ENCODE results near the gene YBX3. TPM values are rescaled to one million over a fixed set of nuclear protein-coding genes. Genes with fewer than 3 reads are reported as not detected.

YBX3 gene
- total and polyA plus RNA-seq, 2 of the 4 experiments (the other 2 are of a cell fraction) = 33.7 to 132 TPM

DNA sequence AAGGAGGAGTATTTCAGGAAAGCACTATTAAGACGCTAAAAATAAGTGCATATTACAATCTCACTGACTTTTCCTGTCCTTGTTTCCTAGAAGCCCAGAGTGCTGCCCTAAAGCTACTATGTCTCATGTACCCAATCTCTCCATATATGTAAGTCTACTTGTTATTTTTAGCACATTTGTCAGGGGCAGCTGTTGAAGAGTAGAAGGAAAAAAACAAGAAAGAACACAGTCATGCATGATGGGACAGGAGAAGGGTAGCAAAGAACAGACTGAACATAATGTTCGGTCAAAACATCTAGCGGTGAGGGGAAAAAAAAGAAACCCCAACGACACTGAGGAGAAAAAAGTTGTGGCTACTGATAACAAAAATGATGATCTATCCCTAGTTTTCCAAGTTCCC is 14.3 kb downstream of the YBX3 start:
- Histone ChIP-seq H3K23ac (ENCODE audit: low read depth, low read length) (no peak overlapping the region), H3K27me3 (ENCODE audit: control insufficient read depth, insufficient read depth, low read length) (no peaks in the 10 kb centered on the region), H3K9ac (ENCODE audit: low read depth, low read length) (no peak overlapping the region), H2BK20ac (ENCODE audit: low read depth, low read length) (no peak overlapping the region), H3K9me3 (ENCODE audit: control insufficient read depth, insufficient read depth, low read length) (no peaks in the 10 kb centered on the region), H4K5ac (ENCODE audit: low read depth, low read length) (no peak overlapping the region), H4K91ac (ENCODE audit: insufficient read depth, low read depth, low read length) (no peak overlapping the region), H2AK5ac (ENCODE audit: low read depth, low read length) (no peak overlapping the region), H3K56ac (ENCODE audit: extremely low read depth, insufficient read depth, low read length) (no peak overlapping the region), H4K20me1 (ENCODE audit: insufficient read depth, low read length) (peaks cover 4% of the 10 kb centered on the region; the same call in 1 of the 2 replicates), H3K4me1 (ENCODE audit: control insufficient read depth, insufficient read depth, low read length) (no peaks in the 10 kb centered on the region), H3K14ac (replicated peaks; ENCODE audit: low read depth, low read length) (no peak overlapping the region), H3K79me1 (ENCODE audit: low read depth in 1 of 2, low read length in 2 of 2) (peaks cover 13 to 33% of the 10 kb centered on the region in 2 experiments), H3K27ac (ENCODE audit: insufficient read depth, low read length) (no peak overlapping the region), H3K9me1 (ENCODE audit: insufficient read depth, low read length) (no peaks in the 10 kb centered on the region), H2AFZ (replicated peaks; ENCODE audit: low read length, poor library complexity) (no peak overlapping the region), H3K36me3 (ENCODE audit: control insufficient read depth, insufficient read depth, low read length) (peaks cover 32% of the 10 kb centered on the region), H2BK120ac (ENCODE audit: low read depth, low read length) (no peak overlapping the region), H2BK5ac (ENCODE audit: low read depth, low read length, poor library complexity, severe bottlenecking) (no peak overlapping the region), H3K4me2 (ENCODE audit: low read depth, low read length) (no peak overlapping the region), H3K4me3 (ENCODE audit: insufficient read depth, low read depth, low read length) (no peak overlapping the region), H3K18ac (ENCODE audit: low read depth, low read length) (no peak overlapping the region), H2BK15ac (ENCODE audit: low read depth, low read length) (no peak overlapping the region), H3K4ac (ENCODE audit: low read depth, low read length) (no peak overlapping the region), H2AK9ac (replicated peaks; ENCODE audit: low read depth, low read length, poor library complexity) (no peak overlapping the region), H4K8ac (ENCODE audit: low read depth in 2 of 2, low read length in 2 of 2) (no peak overlapping the region)
- CTCF ChIA-PET = interaction anchor here (1.4 kb wide), 1 partner anchor 10 kb away, joined by 3 read pairs; no protein-coding TSS in a partner anchor
- POLR2A ChIA-PET (ENCODE audit: unreplicated experiment) = no interaction called here
- ATAC-seq (ENCODE audit: low read depth) = no peak
- intact Hi-C loops (cut with micrococcal nuclease) = no loop called here
- dilution Hi-C loops (cut with HindIII; ENCODE audit: low sequenced_read_pairs, unreplicated experiment) = no loop called here
- WGBS, 2 experiments (ENCODE audit: extremely low coverage in 2 of 2, insufficient read length in 1 of 2) = no CpG with 5 or more reads among the region's 4 CpGs
- in situ Hi-C loops (cut with MboI; ENCODE audit: low sequenced_read_pairs) = no loop called here
- no TSS peak for BruUV-seq (replicated peaks)
- TF ChIP-seq CEBPB (IDR thresholded peaks at IDR 0.05; ENCODE audit: low read depth, low read length) (no peak), RFX5 (IDR thresholded peaks at IDR 0.05; ENCODE audit: low read depth, low read length) (no peak), MXI1 (IDR thresholded peaks at IDR 0.05; ENCODE audit: borderline replicate concordance, low read depth, low read length) (no peak), CHD1 (IDR thresholded peaks at IDR 0.05; ENCODE audit: low read depth, low read length) (no peak), RAD21 (IDR thresholded peaks at IDR 0.05; ENCODE audit: low read length) (no peak), BHLHE40 (IDR thresholded peaks at IDR 0.05; ENCODE audit: low read depth, low read length) (no peak), MAFK (IDR thresholded peaks at IDR 0.05; ENCODE audit: low read depth, low read length) (no peak), FOS (IDR thresholded peaks at IDR 0.05; ENCODE audit: low read depth, low read length) (no peak), RCOR1 (IDR thresholded peaks at IDR 0.05; ENCODE audit: insufficient replicate concordance, low read length) (no peak), POLR2A (IDR thresholded peaks at IDR 0.05; ENCODE audit: low read depth, low read length) (no peak), ELK1 (IDR thresholded peaks at IDR 0.05; ENCODE audit: borderline replicate concordance, low read depth, low read length) (no peak), SMC3 (IDR thresholded peaks at IDR 0.05; ENCODE audit: low read depth, low read length) (no peak), NFE2L2 (IDR thresholded peaks at IDR 0.05; ENCODE audit: low read depth, low read length) (no peak)
- TF ChIP-seq, protein P1, sequence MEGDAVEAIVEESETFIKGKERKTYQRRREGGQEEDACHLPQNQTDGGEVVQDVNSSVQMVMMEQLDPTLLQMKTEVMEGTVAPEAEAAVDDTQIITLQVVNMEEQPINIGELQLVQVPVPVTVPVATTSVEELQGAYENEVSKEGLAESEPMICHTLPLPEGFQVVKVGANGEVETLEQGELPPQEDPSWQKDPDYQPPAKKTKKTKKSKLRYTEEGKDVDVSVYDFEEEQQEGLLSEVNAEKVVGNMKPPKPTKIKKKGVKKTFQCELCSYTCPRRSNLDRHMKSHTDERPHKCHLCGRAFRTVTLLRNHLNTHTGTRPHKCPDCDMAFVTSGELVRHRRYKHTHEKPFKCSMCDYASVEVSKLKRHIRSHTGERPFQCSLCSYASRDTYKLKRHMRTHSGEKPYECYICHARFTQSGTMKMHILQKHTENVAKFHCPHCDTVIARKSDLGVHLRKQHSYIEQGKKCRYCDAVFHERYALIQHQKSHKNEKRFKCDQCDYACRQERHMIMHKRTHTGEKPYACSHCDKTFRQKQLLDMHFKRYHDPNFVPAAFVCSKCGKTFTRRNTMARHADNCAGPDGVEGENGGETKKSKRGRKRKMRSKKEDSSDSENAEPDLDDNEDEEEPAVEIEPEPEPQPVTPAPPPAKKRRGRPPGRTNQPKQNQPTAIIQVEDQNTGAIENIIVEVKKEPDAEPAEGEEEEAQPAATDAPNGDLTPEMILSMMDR (conservative IDR thresholded peaks at IDR 0.05; ENCODE audit: low read depth, low read length) = no peak
- TF ChIP-seq, protein P2, sequence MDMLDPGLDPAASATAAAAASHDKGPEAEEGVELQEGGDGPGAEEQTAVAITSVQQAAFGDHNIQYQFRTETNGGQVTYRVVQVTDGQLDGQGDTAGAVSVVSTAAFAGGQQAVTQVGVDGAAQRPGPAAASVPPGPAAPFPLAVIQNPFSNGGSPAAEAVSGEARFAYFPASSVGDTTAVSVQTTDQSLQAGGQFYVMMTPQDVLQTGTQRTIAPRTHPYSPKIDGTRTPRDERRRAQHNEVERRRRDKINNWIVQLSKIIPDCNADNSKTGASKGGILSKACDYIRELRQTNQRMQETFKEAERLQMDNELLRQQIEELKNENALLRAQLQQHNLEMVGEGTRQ (IDR thresholded peaks at IDR 0.05; ENCODE audit: low read depth, low read length) = no peak
- DNase-seq = no peak

Measured in IMR-90 (cell line).